ENCODE results near the gene FBXL17. TPM values are rescaled to one million over a fixed set of nuclear protein-coding genes. Genes with fewer than 3 reads are reported as not detected.

Gene FBXL17
- total and polyA plus RNA-seq, 2 of the 13 experiments (the other 11 are each of a cell fraction or from before 2014, with no cell fraction given): 3.0 to 7.9 TPM

DNA sequence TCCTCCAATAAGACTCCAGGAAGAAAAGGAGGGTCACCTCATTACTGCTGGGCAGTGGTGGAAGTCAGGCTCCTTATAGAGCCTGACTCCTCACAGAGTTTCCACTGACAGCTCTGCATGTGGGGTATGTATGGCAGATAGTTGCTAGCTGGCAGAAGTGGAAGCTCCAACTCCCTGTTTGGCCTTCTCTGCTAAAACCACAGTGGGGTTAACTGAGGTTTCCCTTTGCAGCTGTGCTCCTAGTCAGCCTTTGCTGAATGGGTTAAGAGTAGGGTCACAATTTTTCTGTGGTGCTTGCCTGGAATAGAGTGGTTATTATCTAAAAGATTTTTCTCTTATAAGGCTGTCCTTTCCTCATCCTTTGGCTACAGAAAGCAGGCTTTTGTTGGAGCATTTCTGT is 327.5 kb downstream of the FBXL17 start:
- intact Hi-C loops (cut with micrococcal nuclease; ENCODE audit: unreplicated experiment) (no loop called here), in situ Hi-C loops (cut with HindIII; ENCODE audit: extremely low pct_ligation_motif_present, low pct_unique_long_range_greater_than_20kb) (no loop called here)
- DNase-seq (ENCODE audit: low spot score): no peak
- Histone ChIP-seq H3K27me3 (ENCODE audit: control insufficient read depth in 1 of 2, insufficient read depth in 2 of 2, low read length in 2 of 2) (no peaks in the 10 kb centered on the region), H4K20me1 (ENCODE audit: insufficient read depth, low read length) (no peaks in the 10 kb centered on the region), H3K9ac (ENCODE audit: insufficient read depth, low read depth, low read length) (no peak overlapping the region), H3K4me2 (ENCODE audit: low read depth, low read length) (no peak overlapping the region), H3K79me2 (ENCODE audit: insufficient read depth, low read length) (no peaks in the 10 kb centered on the region), H3K9me3 (ENCODE audit: low read length) (no peaks in the 10 kb centered on the region; the same call in 1 of the 2 replicates), H3K4me3 (replicated peaks in 1 of 3; ENCODE audit: insufficient read depth in 1 of 3, low read depth in 2 of 3, low read length in 3 of 3) (no peak overlapping the region), H3K36me3 (replicated peaks in 1 of 2; ENCODE audit: control insufficient read depth in 1 of 2, insufficient read depth in 2 of 2, low read length in 2 of 2) (no peaks in the 10 kb centered on the region), H3K27ac (ENCODE audit: extremely low read length, insufficient read depth, low read length) (no peak overlapping the region), H3K4me1 (ENCODE audit: insufficient read depth, low read length) (no peaks in the 10 kb centered on the region), H2AFZ (ENCODE audit: low read length) (no peak overlapping the region)
- POLR2A ChIA-PET: no interaction called here
- ATAC-seq: no peak
- TF ChIP-seq BORCS8-MEF2B (CRISPR knock-in tag; IDR thresholded peaks at IDR 0.05) (no peak), DPF2 (CRISPR knock-in tag; IDR thresholded peaks at IDR 0.05; ENCODE audit: borderline replicate concordance, low read depth) (no peak), RXRA (CRISPR knock-in tag; IDR thresholded peaks at IDR 0.05) (no peak), ZBTB10 (CRISPR knock-in tag; IDR thresholded peaks at IDR 0.05; ENCODE audit: borderline replicate concordance) (no peak), GPBP1L1 (CRISPR knock-in tag; IDR thresholded peaks at IDR 0.05) (no peak), FOXM1 (CRISPR knock-in tag; IDR thresholded peaks at IDR 0.05) (no peak), IKZF4 (CRISPR knock-in tag; IDR thresholded peaks at IDR 0.05; ENCODE audit: borderline replicate concordance, low read depth, not compliant biosample characterization) (no peak), ARNTL (CRISPR knock-in tag; IDR thresholded peaks at IDR 0.05) (no peak)
- TF ChIP-seq, protein P1, sequence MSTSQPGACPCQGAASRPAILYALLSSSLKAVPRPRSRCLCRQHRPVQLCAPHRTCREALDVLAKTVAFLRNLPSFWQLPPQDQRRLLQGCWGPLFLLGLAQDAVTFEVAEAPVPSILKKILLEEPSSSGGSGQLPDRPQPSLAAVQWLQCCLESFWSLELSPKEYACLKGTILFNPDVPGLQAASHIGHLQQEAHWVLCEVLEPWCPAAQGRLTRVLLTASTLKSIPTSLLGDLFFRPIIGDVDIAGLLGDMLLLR (CRISPR knock-in tag; IDR thresholded peaks at IDR 0.05): no peak
- FAIRE-seq: no peak
- no TSS peak for BruUV-seq (replicated peaks)
- CTCF ChIA-PET (ENCODE audit: low intra/inter-chr PET ratio, low total read pairs): no interaction called here
